ENCODE results near the gene BORCS6. TPM values are rescaled to one million over a fixed set of nuclear protein-coding genes. Genes with fewer than 3 reads are reported as not detected.

Gene BORCS6
- total and polyA plus RNA-seq, 2 of the 13 experiments (the other 11 are each of a cell fraction or from before 2014, with no cell fraction given) = 2.0 to 5.1 TPM

- peak; percentile 67 for TF ChIP-seq U2AF1 (optimal IDR thresholded peaks at IDR 0.05; ENCODE audit: low read depth, low read length)
- TF ChIP-seq AHDC1 (CRISPR knock-in tag; IDR thresholded peaks at IDR 0.05; ENCODE audit: borderline replicate concordance) = no peak
- TF ChIP-seq RBFOX2 (IDR thresholded peaks at IDR 0.05; ENCODE audit: low read depth, low read length) = peak; percentile 97
- TF ChIP-seq ZBTB49 (CRISPR knock-in tag; IDR thresholded peaks at IDR 0.05; ENCODE audit: borderline replicate concordance) = peak; percentile 97
- peak; percentile 96 for TF ChIP-seq BHLHE40 (IDR thresholded peaks at IDR 0.05; ENCODE audit: low read length)
- peak; percentile 64; the same call in 1 of the 2 replicates for TF ChIP-seq ZMYM3 (CRISPR knock-in tag; IDR thresholded peaks at IDR 0.05)
- peak; percentile 94 for TF ChIP-seq MXD4 (CRISPR knock-in tag; IDR thresholded peaks at IDR 0.05)
- TF ChIP-seq ERF (CRISPR knock-in tag; IDR thresholded peaks at IDR 0.05) = peak; percentile 99
- TF ChIP-seq KLF15 (CRISPR knock-in tag; IDR thresholded peaks at IDR 0.05; ENCODE audit: borderline replicate concordance) = no peak
- no peak for TF ChIP-seq NRL (CRISPR knock-in tag; IDR thresholded peaks at IDR 0.05; ENCODE audit: borderline replicate concordance)
- no peak for TF ChIP-seq SMAD1 (CRISPR knock-in tag; IDR thresholded peaks at IDR 0.05; ENCODE audit: borderline replicate concordance, low read depth)
- TF ChIP-seq TBX3 (IDR thresholded peaks at IDR 0.05; ENCODE audit: borderline replicate concordance) = peak; percentile 87
- peak; percentile 92 for TF ChIP-seq CBX5 (CRISPR knock-in tag; IDR thresholded peaks at IDR 0.05; ENCODE audit: borderline replicate concordance)
- peak; percentile 42; the same call in 1 of the 2 replicates for TF ChIP-seq ZNF263 (CRISPR knock-in tag; IDR thresholded peaks at IDR 0.05)
- TF ChIP-seq SMAD9 (CRISPR knock-in tag; IDR thresholded peaks at IDR 0.05) = no peak
- peak; percentile 84 for TF ChIP-seq ATF3 (CRISPR knock-in tag; IDR thresholded peaks at IDR 0.05)
- peak; percentile 82 for TF ChIP-seq PRDM10 (CRISPR knock-in tag; IDR thresholded peaks at IDR 0.05; ENCODE audit: low read depth)
These were observed 16.7 kb downstream of the BORCS6 start (continued) for GRCh38 chr17:8173056-8173870.

All from HepG2 (cell line).